Measurements from ENCODE around the gene IPO5. TPM values are rescaled to one million over a fixed set of nuclear protein-coding genes. Genes with fewer than 3 reads are reported as not detected.
A peak's percentile ranks its signal among the peaks of the same experiment; 100 is the strongest.

Gene IPO5
- total RNA-seq: 173 and 191 TPM in 2 replicates
- polyA plus RNA-seq (2012): 86.1 TPM

- peak; percentile 91 for DNase-seq (ENCODE audit: low read depth)
Measured at GRCh38 chr13:97953376-97953970, at the start of gene IPO5. TSS of gene IPO5 (plus strand) at chr13:97953675. CDS start at chr13:97976697, 23,022 bp downstream.

- DNase-seq (ENCODE audit: low read depth): no peak
Measured at GRCh38 chr13:97904059-97904458, 49.4 kb upstream of the IPO5 start.

GRCh38 chr13:97905517-97905916, 48.0 kb upstream of the IPO5 start:
- no peak for DNase-seq (ENCODE audit: low read depth)

- peak; percentile 23 for DNase-seq (ENCODE audit: low read depth)
Measured at GRCh38 chr13:97911311-97912138, 42.0 kb upstream of the IPO5 start.

- DNase-seq (ENCODE audit: low read depth): no peak
Measured at GRCh38 chr13:97912139-97912535, 41.3 kb upstream of the IPO5 start.

GRCh38 chr13:97913206-97913605, 40.3 kb upstream of the IPO5 start:
- DNase-seq (ENCODE audit: low read depth): no peak

GRCh38 chr13:97914540-97914939, 38.9 kb upstream of the IPO5 start:
- no peak for DNase-seq (ENCODE audit: low read depth)

GRCh38 chr13:97921176-97921816, 32.2 kb upstream of the IPO5 start:
- DNase-seq (ENCODE audit: low read depth): peak; percentile 26

GRCh38 chr13:97928301-97928700, 25.2 kb upstream of the IPO5 start:
- no peak for DNase-seq (ENCODE audit: low read depth)

- DNase-seq (ENCODE audit: low read depth): peak; percentile 76
Measured at GRCh38 chr13:97932036-97932435, 21.4 kb upstream of the IPO5 start.

- no peak for DNase-seq (ENCODE audit: low read depth)
Measured at GRCh38 chr13:97932647-97933046, 20.8 kb upstream of the IPO5 start.

GRCh38 chr13:97933776-97934175, 19.7 kb upstream of the IPO5 start:
- no peak for DNase-seq (ENCODE audit: low read depth)

- no peak for DNase-seq (ENCODE audit: low read depth)
Measured at GRCh38 chr13:97934590-97934989, 18.9 kb upstream of the IPO5 start.

GRCh38 chr13:97935071-97935470, 18.4 kb upstream of the IPO5 start:
- DNase-seq (ENCODE audit: low read depth): no peak

GRCh38 chr13:97936036-97936435, 17.4 kb upstream of the IPO5 start:
- no peak for DNase-seq (ENCODE audit: low read depth)

- no peak for DNase-seq (ENCODE audit: low read depth)
Measured at GRCh38 chr13:97938706-97939475, 14.6 kb upstream of the IPO5 start.

- DNase-seq (ENCODE audit: low read depth): peak; percentile 26
Measured at GRCh38 chr13:97944396-97945029, 9.0 kb upstream of the IPO5 start.

GRCh38 chr13:97945342-97945741, 8.1 kb upstream of the IPO5 start:
- DNase-seq (ENCODE audit: low read depth): no peak

GRCh38 chr13:97945792-97946419, 7.6 kb upstream of the IPO5 start:
- DNase-seq (ENCODE audit: low read depth): no peak

GRCh38 chr13:97946951-97947588, 6.4 kb upstream of the IPO5 start:
- DNase-seq (ENCODE audit: low read depth): peak; percentile 12

All from myocyte (in vitro differentiated cells).